Fibroblast of the aortic adventitia (primary cell): ENCODE results near the gene ENTPD5. TPM values are rescaled to one million over a fixed set of nuclear protein-coding genes. Genes with fewer than 3 reads are reported as not detected.
"Not testable (repeated sequence)": the region's sequence is repeated elsewhere in the genome, so short reads cannot be mapped to it uniquely, and the experiment has no call there.

ENCODE experiments used
- DNase-seq: peaks from one replicate; pipeline ENCODE4 v3.0.0-alpha.2; 2010; ENCODE audit warnings: low read depth
- H3K4me3 ChIP-seq: 2 replicates; pipeline ENCODE4 v1.5.1; 2011; ENCODE audit warnings: low read depth, mild to moderate bottlenecking, control low read depth, low read length, moderate library complexity
- CTCF ChIP-seq: IDR thresholded peaks from 2 replicates; pipeline ENCODE4 v1.5.1; 2011; ENCODE audit warnings: mild to moderate bottlenecking, low read length, control low read depth, inconsistent platforms; ENCODE audit not compliant: insufficient read depth
- total RNA-seq: library from RNA; depleted of rRNA; stranded (reverse); fragments of >200 nt; gene quantifications from 2 replicates; pipeline ENCODE4 v1.2.3, GENCODE V29; 2012; ENCODE audit warnings: low replicate concordance

Gene ENTPD5
- total RNA-seq, 1 donor: 15.2 TPM

GRCh38 chr14:73995977-73996378 is 23.1 kb downstream of the ENTPD5 start:
- DNase-seq: no peak
- TF ChIP-seq CTCF: no peak

GRCh38 chr14:73994926-73995325 is 24.2 kb downstream of the ENTPD5 start:
- DNase-seq, H3K4me3 ChIP-seq: not testable (repeated sequence)

More at GRCh38 chr14:73995977-73996378, 23.1 kb downstream of the ENTPD5 start:
- no peak overlapping the region for H3K4me3 ChIP-seq

DNA sequence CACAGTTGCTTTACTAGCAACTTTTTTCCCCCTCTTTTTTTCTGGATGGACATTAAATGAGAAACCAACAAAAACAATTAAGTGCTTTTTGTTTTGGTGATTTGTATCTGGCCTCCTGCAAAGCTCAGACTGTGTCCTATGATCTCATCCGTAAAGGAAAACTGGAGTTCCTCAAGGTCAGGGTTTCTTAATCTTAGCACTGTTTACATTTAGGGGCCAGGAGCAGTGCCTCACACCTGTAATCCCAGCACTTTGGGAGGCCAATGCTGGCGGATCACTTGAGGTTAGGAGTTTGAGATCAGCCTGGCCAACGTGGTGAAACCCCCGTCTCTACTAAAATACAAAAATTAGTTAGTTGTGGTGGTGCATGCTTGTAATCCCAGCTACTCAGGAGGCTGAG is 28.0 kb downstream of the ENTPD5 start:
- TF ChIP-seq CTCF: no peak
- no peak for DNase-seq
- no peak overlapping the region for H3K4me3 ChIP-seq

DNA sequence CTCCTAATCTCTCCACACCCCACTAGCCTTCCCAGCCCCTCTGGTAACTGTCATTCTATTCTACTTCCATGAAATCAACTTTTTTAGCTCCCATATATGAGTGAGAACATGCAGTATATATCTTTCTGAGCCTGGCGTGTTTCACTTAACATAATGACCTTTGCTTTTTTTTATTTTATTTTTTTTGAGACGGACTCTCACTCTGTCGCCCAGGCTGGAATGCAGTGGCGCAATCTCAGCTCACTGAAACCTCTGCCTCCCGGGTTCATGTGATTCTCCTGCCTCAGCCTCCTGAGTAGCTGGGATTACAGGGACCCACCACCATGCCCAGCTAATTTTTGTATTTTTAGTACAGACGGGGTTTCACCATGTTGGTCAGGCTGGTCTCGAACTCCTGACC is 30.4 kb downstream of the ENTPD5 start:
- not testable (repeated sequence) for DNase-seq, H3K4me3 ChIP-seq

GRCh38 chr14:73988065-73988464 is 31.0 kb downstream of the ENTPD5 start:
- no peak for TF ChIP-seq CTCF
- no peak overlapping the region for H3K4me3 ChIP-seq
- no peak for DNase-seq

GRCh38 chr14:73977896-73978295 is 41.2 kb downstream of the ENTPD5 start:
- H3K4me3 ChIP-seq: no peak overlapping the region
- no peak for DNase-seq
- no peak for TF ChIP-seq CTCF

- H3K4me3 ChIP-seq: no peak overlapping the region
- no peak for DNase-seq
- TF ChIP-seq CTCF: no peak
These were observed 43.0 kb downstream of the ENTPD5 start for GRCh38 chr14:73976125-73976524.

- no peak overlapping the region for H3K4me3 ChIP-seq
- TF ChIP-seq CTCF: no peak
- DNase-seq: no peak
These were observed 45.6 kb downstream of the ENTPD5 start for GRCh38 chr14:73973497-73973896.
